WTC11 (cell line): ENCODE data around the gene PSMB2.

Source experiments
- CTCF ChIP-seq: fragments of 200-600 bp; IDR thresholded peaks from 2 replicates; pipeline ENCODE4 v1.8.0; 2022; ENCODE audit warnings: antibody characterized with exemption
- E2F1 ChIP-seq: sonication (generic); formaldehyde crosslinking; IDR thresholded peaks from 2 replicates; pipeline ENCODE4 v1.8.0; 2022; ENCODE audit warnings: mild to moderate bottlenecking, missing genetic modification reagents
- ETV6 ChIP-seq: sonication (generic); formaldehyde crosslinking; IDR thresholded peaks from 2 replicates; pipeline ENCODE4 v1.8.1; 2022; ENCODE audit warnings: mild to moderate bottlenecking, missing genetic modification reagents
- MAX ChIP-seq: sonication (generic); formaldehyde crosslinking; IDR thresholded peaks from 2 replicates; pipeline ENCODE4 v1.8.0; 2022; ENCODE audit warnings: mild to moderate bottlenecking, missing genetic modification reagents
- ZNF425 ChIP-seq: fragments of 250-450 bp; sonication (Bioruptor Pico); conservative IDR thresholded peaks from 2 replicates; pipeline ENCODE4 v1.9.0; 2021; ENCODE audit warnings: mild to moderate bottlenecking

- TF ChIP-seq CTCF (no peak), ETV6 (CRISPR knock-in tag) (no peak), ZNF425 (no peak), E2F1 (CRISPR knock-in tag) (no peak), MAX (CRISPR knock-in tag) (no peak)
Observed at GRCh38 chr1:35571263-35571662, 70.1 kb downstream of the PSMB2 start.
